NOMO-1 treated with dmso at 0.1 percent for 144 hours (cell line): ENCODE measurements around the gene TFRC.
"Not testable (repeated sequence)": the region's sequence is repeated elsewhere in the genome, so short reads cannot be mapped to it uniquely, and the experiment has no call there.

Source experiments
- DNase-seq: peaks from one replicate; lab custom pipeline; 2025; ENCODE audit not compliant: unreplicated experiment; lab: John Stamatoyannopoulos, UW

The TFRC gene

GRCh38 chr3:196082619-196082971 lies 705 bp upstream of the TFRC start:
- DNase-seq, result no peak

GRCh38 chr3:196081002-196081833 lies 672 bp downstream of the TFRC start:
- DNase-seq, result peak; percentile 65

- not testable (repeated sequence) for DNase-seq
These were observed 1.6 kb downstream of the TFRC start for GRCh38 chr3:196080101-196080846.

DNA sequence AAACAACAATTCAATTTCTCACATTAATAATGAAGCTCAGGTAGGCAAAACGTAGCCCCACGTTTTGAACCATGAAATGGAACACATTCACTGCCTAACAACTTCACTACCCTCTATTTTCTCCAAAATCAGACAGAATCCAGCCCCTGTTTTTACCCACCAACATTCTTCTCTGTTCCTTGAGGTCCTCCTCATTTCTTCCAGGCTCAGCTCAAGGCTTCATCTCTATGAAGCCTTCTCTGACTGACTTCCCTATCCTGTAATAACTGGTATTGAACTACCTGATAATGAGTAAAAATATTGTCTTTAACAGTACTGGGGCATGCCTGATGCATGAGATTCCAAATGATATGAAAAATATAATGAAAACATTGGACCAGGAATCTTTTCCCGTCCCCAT lies 2.2 kb downstream of the TFRC start:
- DNase-seq, result no peak

DNA sequence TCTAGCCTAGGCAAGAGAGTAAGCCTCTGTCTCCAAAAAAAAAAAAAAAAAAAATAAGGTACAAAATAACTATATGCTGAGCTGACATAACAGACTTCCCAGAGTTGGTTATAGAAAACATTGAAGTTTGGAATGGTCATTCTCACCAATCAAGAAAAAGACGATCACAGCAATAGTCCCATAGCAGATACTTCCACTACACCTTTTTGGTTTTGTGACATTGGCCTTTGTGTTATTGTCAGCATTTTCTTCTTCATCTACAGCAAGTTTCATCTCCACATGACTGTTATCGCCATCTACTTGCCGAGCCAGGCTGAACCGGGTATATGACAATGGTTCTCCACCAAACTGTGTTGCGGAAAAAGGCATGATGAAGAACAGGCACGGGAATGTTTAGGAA lies 6.9 kb downstream of the TFRC start:
- no peak for DNase-seq

GRCh38 chr3:196073255-196073753 lies 8.6 kb downstream of the TFRC start:
- peak; percentile 54 for DNase-seq

- no peak for DNase-seq
These were observed 9.6 kb downstream of the TFRC start for GRCh38 chr3:196072313-196072712.

- not testable (repeated sequence) for DNase-seq
These were observed 13.1 kb downstream of the TFRC start for GRCh38 chr3:196068812-196069211.

DNA sequence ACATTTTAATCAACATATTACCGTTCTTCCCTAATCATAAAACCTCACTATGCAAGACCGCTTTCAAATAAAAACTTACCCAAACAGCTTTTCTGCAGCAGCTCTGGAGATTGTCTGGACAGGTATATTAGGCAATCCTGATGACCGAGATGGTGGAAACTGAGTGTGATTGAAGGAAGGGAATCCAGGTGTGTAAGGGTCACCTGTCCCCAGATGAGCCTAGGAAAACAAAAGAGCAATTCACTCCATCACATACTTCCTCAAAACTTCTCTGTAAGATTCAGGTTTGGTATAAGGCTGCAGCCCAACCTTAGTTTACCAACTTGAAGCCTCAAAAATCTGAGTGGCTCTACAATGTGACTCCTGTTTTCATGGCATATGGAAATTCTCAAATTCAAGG lies 14.5 kb downstream of the TFRC start:
- DNase-seq, result no peak

- no peak for DNase-seq
These were observed 17.9 kb downstream of the TFRC start for GRCh38 chr3:196063971-196064370.

GRCh38 chr3:196063456-196063855 lies 18.4 kb downstream of the TFRC start:
- no peak for DNase-seq

DNA sequence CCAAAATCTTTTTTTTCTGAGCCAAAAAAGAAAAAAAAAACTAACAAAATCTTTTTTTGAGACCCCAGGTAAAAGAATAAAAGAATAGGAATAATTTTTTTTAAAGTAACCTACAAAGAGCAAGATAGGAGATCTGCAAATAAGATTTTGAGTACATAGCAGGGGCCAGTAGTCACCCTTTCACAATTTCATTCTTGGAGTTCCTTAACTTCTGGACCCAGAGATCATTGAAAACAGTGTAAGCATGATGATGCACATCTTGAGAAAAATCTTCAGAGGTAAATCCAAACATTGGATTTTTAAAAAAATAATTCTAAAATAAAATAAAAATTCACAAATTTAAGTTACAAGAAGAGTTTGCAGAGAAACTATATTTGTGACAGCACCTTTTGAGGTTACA lies 18.8 kb downstream of the TFRC start:
- DNase-seq, result no peak

- DNase-seq, result no peak
These were observed 21.1 kb downstream of the TFRC start for GRCh38 chr3:196060834-196061233.

DNA sequence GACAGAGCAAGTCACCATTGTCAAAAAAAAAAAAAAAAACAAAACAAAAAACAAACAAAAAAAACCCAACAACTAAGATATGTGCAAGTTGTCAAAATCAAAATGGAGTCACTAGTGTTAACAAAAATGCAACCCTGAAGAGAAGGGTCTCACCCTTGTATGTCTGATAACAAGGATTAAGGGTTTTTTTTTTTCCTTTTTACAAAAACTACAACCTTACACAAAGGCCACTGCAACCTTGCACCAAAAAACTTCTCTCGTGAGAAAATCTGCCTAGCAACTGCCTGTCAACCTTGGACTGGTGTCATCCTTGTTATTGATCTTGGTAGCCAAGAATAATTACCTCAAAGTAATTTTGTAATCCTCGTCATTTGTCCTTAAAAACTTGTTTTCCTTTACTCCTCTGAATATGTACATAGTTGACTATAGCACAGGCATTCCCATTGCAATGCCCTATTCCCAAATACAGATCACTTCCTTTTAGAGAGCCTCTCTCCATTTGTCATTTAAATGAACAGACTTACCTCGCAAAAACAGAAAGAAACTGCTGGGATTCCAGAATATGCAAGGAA lies 24.0 kb downstream of the TFRC start:
- DNase-seq, result no peak

DNA sequence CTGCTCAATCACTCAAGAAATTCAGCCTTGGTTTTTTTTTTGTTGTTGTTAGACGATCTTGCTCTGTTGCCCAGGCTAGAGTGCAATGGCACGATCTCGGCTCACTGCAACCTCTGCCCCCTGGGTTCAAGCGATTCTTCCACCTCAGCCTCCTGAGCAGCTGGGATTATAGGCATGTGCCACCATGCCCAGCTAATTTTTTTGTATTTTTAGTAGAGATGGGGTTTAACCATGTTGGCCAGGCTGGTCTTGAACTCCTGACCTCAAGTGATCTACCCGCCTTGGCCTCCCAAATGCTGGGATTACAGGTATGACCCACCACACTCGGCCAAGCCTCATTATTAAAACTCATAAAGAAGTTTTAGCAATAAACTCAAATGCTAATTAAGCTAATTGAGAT lies 25.5 kb downstream of the TFRC start:
- DNase-seq, result not testable (repeated sequence)

GRCh38 chr3:196055683-196056270 lies 26.1 kb downstream of the TFRC start:
- DNase-seq, result no peak

DNA sequence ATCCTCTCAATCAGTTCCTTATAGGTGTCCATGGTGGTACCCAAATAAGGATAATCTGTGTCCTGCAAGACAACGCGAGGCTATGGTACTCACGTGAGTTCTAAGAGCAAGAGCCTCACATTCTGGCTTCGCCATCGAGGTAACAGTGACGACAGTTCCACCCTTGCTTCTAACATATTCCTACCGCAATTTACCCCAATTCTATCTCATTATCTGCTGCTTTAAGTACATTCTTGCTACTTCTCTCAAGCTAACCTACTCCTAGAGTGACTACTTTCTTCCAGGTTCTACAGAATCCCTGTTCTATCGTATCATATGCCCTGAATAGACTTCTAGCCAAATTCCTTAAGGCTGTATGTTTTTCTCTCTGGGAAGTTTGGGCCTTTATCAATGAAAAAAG lies 26.6 kb downstream of the TFRC start:
- no peak for DNase-seq

GRCh38 chr3:196054661-196055060 lies 27.2 kb downstream of the TFRC start:
- no peak for DNase-seq

- no peak for DNase-seq
These were observed 28.4 kb downstream of the TFRC start for GRCh38 chr3:196053487-196053886.

- no peak for DNase-seq
These were observed 30.4 kb downstream of the TFRC start for GRCh38 chr3:196051282-196052076.

DNA sequence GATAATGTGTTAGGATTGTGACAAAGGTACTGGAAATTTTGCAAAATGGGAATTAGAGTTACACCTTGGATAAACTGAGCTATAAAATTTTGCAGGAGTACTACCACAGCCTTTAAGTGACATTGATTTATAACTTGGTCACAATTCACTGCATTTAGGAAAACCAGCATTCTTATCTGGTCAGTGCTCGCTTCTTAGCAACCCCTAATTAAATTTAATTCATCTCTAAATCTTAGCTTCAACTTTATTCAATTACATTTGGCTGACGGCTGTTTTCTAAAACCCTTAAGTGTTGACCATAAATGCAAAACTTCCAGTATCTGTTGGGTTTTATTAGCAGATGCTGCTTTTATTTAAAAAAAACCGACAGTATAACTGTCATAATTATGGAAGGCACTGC lies 31.3 kb downstream of the TFRC start:
- DNase-seq, result no peak
